K562 (cell line): Measurements from ENCODE around the gene WDR3. TPM values are rescaled to one million over a fixed set of nuclear protein-coding genes. Genes with fewer than 3 reads are reported as not detected.

ENCODE experiments used
- C11orf30 ChIP-seq: fragments of 450-650 bp; IDR thresholded peaks from 2 replicates; pipeline ENCODE4 v1.6.1; 2016; ENCODE audit warnings: low read depth, mild to moderate bottlenecking
- COPS2 ChIP-seq: fragments of 450-650 bp; conservative IDR thresholded peaks from 2 replicates; pipeline ENCODE4 v1.6.1; 2016; ENCODE audit warnings: mild to moderate bottlenecking, moderate library complexity
- ELF1 ChIP-seq: fragments of 200-800 bp; sonication (Bioruptor generic); IDR thresholded peaks from 2 replicates; pipeline ENCODE4 v1.6.1; 2016; ENCODE audit warnings: missing genetic modification characterization, missing compliant biosample characterization
- GABPA ChIP-seq: fragments of 200-800 bp; sonication (Bioruptor generic); conservative IDR thresholded peaks from 2 replicates; pipeline ENCODE4 v1.6.1; 2016; ENCODE audit warnings: low read depth, missing genetic modification characterization, missing compliant biosample characterization
- GABPB2 ChIP-seq: fragments of 250-450 bp; sonication (Bioruptor Pico); conservative IDR thresholded peaks from 2 replicates; pipeline ENCODE4 v1.5.1; 2021; ENCODE audit warnings: mild to moderate bottlenecking
- HMGN3 ChIP-seq: IDR thresholded peaks from 2 replicates; pipeline ENCODE4 v1.6.1; 2011; ENCODE audit warnings: borderline replicate concordance, low read depth, mild to moderate bottlenecking, mixed read lengths, low read length; ENCODE audit not compliant: insufficient read length; ENCODE audit errors: extremely low read depth
- IRF2 ChIP-seq: sonication (generic); formaldehyde crosslinking; IDR thresholded peaks from 2 replicates; pipeline ENCODE4 v1.8.1; 2022; ENCODE audit warnings: mild to moderate bottlenecking, missing genetic modification reagents
- KDM4B ChIP-seq, 2 experiments: fragments of 450-650 bp in 1 of 2; sonication (generic) in 1 of 2; IDR thresholded peaks; 2 replicates each; pipeline ENCODE4 v1.6.1; 2016 to 2017; ENCODE audit warnings: borderline replicate concordance in 2 of 2, antibody characterized with exemption in 1 of 2, low read depth in 1 of 2, mild to moderate bottlenecking in 1 of 2
- L3MBTL2 ChIP-seq: fragments of 450-650 bp; IDR thresholded peaks from 2 replicates; pipeline ENCODE4 v1.6.1; 2016; ENCODE audit warnings: mild to moderate bottlenecking, moderate library complexity
- LCOR ChIP-seq: sonication (generic); formaldehyde crosslinking; IDR thresholded peaks from 2 replicates; pipeline ENCODE4 v1.8.0; 2022; ENCODE audit warnings: mild to moderate bottlenecking, missing genetic modification reagents
- NR4A1 ChIP-seq, 2 experiments: fragments of 250-450 bp in 1 of 2; fragments of 450-650 bp in 1 of 2; sonication (Bioruptor Pico) in 1 of 2; IDR thresholded peaks; 2 replicates each; pipeline versions ENCODE4 v1.4.0 to v1.6.1; 2016 to 2020; ENCODE audit warnings: mild to moderate bottlenecking in 2 of 2, missing compliant biosample characterization in 1 of 2, missing genetic modification characterization in 1 of 2, moderate library complexity in 1 of 2
- POLR2H ChIP-seq: IDR thresholded peaks from 2 replicates; pipeline ENCODE4 v1.6.1; 2016; ENCODE audit warnings: missing genetic modification characterization, low read depth, mild to moderate bottlenecking, control low read depth, missing compliant biosample characterization, moderate library complexity
- RHOXF2B ChIP-seq: fragments of 250-450 bp; sonication (Bioruptor Pico); conservative IDR thresholded peaks from 2 replicates; pipeline ENCODE4 v1.5.1; 2021
- SIRT6 ChIP-seq: IDR thresholded peaks from one replicate; pipeline ENCODE4 v1.6.1; 2012; ENCODE audit warnings: low read depth, mild to moderate bottlenecking, control low read depth, inconsistent platforms, low read length, moderate library complexity
- SMARCC2 ChIP-seq: fragments of 450-650 bp; IDR thresholded peaks from 2 replicates; pipeline ENCODE4 v1.6.1; 2017; ENCODE audit warnings: antibody characterized with exemption, moderate library complexity, mild to moderate bottlenecking, low read depth
- SUPT5H ChIP-seq: fragments of 450-650 bp; IDR thresholded peaks from 2 replicates; pipeline ENCODE4 v1.6.1; 2016
- TARDBP ChIP-seq: fragments of 450-650 bp; IDR thresholded peaks from 2 replicates; pipeline ENCODE4 v1.6.1; 2016
- TCF7 ChIP-seq: sonication (generic); IDR thresholded peaks from 2 replicates; pipeline ENCODE4 v1.6.1; 2016; ENCODE audit warnings: antibody characterized with exemption, borderline replicate concordance
- TGIF2 ChIP-seq: sonication (generic); formaldehyde crosslinking; IDR thresholded peaks from 2 replicates; pipeline ENCODE4 v1.8.1; 2022; ENCODE audit warnings: mild to moderate bottlenecking, missing genetic modification reagents, moderate library complexity
- ZBED1 ChIP-seq: IDR thresholded peaks from 2 replicates; pipeline ENCODE4 v1.6.1; 2014
- ZC3H8 ChIP-seq: fragments of 450-650 bp; IDR thresholded peaks from 2 replicates; pipeline ENCODE4 v1.6.1; 2017
- ZNF551 ChIP-seq: fragments of 250-450 bp; sonication (Bioruptor Pico); IDR thresholded peaks from 2 replicates; pipeline ENCODE4 v1.5.0; 2021; ENCODE audit warnings: mild to moderate bottlenecking, moderate library complexity
- ZNF778 ChIP-seq: fragments of 450-650 bp; formaldehyde crosslinking; IDR thresholded peaks from 2 replicates; pipeline ENCODE4 v1.4.0; 2020; ENCODE audit warnings: mild to moderate bottlenecking, moderate library complexity
- ZSCAN32 ChIP-seq: fragments of 450-650 bp; formaldehyde crosslinking; IDR thresholded peaks from 2 replicates; pipeline ENCODE4 v1.4.0; 2020; ENCODE audit warnings: mild to moderate bottlenecking, moderate library complexity
- polyA plus RNA-seq, 8 experiments: library from polyadenylated mRNA; depleted of rRNA in 4 of 8; stranded (reverse) in 5 of 8; unstranded in 3 of 8; fragments of >200 nt; fragmentation: Nextera tagmentation in 2 of 8; fragmentation: Illumina TruSeq in 1 of 8; extraction: Ambion mirVana in 2 of 8; extraction: Trizol in 1 of 8; gene quantifications; 2 replicates each; pipeline versions ENCODE4 v1.2.1 to v1.2.3, GENCODE V29; 2011 to 2014; ENCODE audit warnings: inconsistent platforms in 1 of 8, missing spikeins in 1 of 8
- total RNA-seq, 7 experiments: library from RNA; depleted of rRNA in 6 of 7; stranded (reverse); fragments of >200 nt in 6 of 7; fragmentation: Illumina TruSeq in 2 of 7; extraction: Trizol in 2 of 7; gene quantifications; 2 replicates each; pipeline versions ENCODE4 v1.2.1 to v1.2.3, GENCODE V29; 2011 to 2021; ENCODE audit warnings: low replicate concordance in 1 of 7
- TF ChIP-seq, protein P1 (sequence below): sonication (generic); formaldehyde crosslinking; IDR thresholded peaks from 2 replicates; pipeline ENCODE4 v1.8.0; 2023; ENCODE audit warnings: mild to moderate bottlenecking, missing genetic modification reagents

Gene WDR3
- total and polyA plus RNA-seq, 9 of the 15 experiments (the other 6 are each of a cell fraction or from before 2014, with no cell fraction given): 40.6 to 122 (median 76.5) TPM

DNA sequence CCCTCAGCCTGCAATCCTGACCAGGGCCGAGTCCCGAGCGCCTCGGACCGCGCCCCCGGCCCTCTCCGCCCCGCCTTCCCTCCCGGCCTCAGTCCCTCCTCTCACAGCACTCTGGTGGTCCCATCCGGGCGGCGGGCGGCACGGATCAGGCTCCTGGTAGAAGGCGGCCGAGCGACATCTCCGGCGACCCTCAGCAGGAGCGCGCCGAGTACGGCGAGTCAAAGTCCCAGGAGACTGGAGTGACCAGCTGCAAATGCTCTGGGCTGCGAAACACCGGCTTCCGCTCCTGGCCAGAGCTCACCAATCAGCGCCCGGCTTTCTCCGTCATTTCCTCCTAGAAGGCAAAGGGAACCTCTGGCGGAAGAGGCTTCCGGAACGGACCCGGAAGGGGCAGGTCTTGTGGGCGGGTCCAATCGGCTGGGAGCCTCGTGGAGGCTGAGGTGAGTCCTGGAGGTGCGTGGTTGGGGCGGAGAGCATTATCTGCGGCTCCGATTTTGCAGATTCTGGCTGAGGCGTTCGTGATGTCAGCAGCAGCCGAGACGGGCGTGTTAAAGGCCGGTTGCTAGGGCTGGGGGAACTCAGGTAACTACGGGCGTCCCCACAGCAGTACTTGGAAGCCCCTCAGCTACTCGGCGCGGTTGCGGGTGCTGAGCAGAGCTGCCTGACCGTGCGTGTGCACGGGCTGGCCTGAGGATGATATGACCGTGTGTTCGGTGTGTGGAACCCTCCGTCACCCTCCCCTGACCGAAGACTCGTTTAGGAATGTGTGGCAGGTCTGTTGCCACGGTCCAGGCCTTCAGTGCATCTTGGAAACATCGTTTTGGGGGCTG lies at the start of gene WDR3, which contains the start of gene GDAP2 (continued):
- TF ChIP-seq NR4A1 (CRISPR knock-in tag; IDR thresholded peaks at IDR 0.05) (no peak), NR4A1 (tag; IDR thresholded peaks at IDR 0.05) (no peak), ZSCAN32 (CRISPR knock-in tag) (no peak), TARDBP (no peak), RHOXF2B (CRISPR knock-in tag) (no peak), KDM4B (IDR thresholded peaks at IDR 0.05; ENCODE audit: borderline replicate concordance in 2 of 2, low read depth in 1 of 2) (no peak), SIRT6 (no peak), ZC3H8 (no peak), C11orf30 (peak; percentile 85), HMGN3 (no peak), ZBED1 (no peak), COPS2 (no peak), TGIF2 (CRISPR knock-in tag) (peak; percentile 71; the same call in 1 of the 2 replicates), ZNF551 (CRISPR knock-in tag) (no peak), LCOR (CRISPR knock-in tag) (peak; percentile 78), SUPT5H (peak; percentile 89), IRF2 (CRISPR knock-in tag) (no peak), GABPA (tag) (peak; percentile 97), ELF1 (tag) (peak; percentile 97), POLR2H (tag) (no peak), TCF7 (no peak), L3MBTL2 (peak; percentile 74), GABPB2 (no peak), ZNF778 (CRISPR knock-in tag) (no peak), SMARCC2 (no peak)
- TF ChIP-seq, protein P1, sequence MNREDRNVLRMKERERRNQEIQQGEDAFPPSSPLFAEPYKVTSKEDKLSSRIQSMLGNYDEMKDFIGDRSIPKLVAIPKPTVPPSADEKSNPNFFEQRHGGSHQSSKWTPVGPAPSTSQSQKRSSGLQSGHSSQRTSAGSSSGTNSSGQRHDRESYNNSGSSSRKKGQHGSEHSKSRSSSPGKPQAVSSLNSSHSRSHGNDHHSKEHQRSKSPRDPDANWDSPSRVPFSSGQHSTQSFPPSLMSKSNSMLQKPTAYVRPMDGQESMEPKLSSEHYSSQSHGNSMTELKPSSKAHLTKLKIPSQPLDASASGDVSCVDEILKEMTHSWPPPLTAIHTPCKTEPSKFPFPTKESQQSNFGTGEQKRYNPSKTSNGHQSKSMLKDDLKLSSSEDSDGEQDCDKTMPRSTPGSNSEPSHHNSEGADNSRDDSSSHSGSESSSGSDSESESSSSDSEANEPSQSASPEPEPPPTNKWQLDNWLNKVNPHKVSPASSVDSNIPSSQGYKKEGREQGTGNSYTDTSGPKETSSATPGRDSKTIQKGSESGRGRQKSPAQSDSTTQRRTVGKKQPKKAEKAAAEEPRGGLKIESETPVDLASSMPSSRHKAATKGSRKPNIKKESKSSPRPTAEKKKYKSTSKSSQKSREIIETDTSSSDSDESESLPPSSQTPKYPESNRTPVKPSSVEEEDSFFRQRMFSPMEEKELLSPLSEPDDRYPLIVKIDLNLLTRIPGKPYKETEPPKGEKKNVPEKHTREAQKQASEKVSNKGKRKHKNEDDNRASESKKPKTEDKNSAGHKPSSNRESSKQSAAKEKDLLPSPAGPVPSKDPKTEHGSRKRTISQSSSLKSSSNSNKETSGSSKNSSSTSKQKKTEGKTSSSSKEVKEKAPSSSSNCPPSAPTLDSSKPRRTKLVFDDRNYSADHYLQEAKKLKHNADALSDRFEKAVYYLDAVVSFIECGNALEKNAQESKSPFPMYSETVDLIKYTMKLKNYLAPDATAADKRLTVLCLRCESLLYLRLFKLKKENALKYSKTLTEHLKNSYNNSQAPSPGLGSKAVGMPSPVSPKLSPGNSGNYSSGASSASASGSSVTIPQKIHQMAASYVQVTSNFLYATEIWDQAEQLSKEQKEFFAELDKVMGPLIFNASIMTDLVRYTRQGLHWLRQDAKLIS: no peak
